HG03439 (cell line): ENCODE data around the gene SEZ6.

Source experiments
- ATAC-seq: cut with Tn5 transposase; IDR thresholded peaks from one replicate; pipeline ENCODE4 v1.9.1; 2021; ENCODE audit warnings: mild to moderate bottlenecking, moderate library complexity; ENCODE audit not compliant: unreplicated experiment

The SEZ6 gene

GRCh38 chr17:29007860-29008455 is 2.1 kb upstream of the SEZ6 start:
- ATAC-seq, result no peak

GRCh38 chr17:29007456-29007855 is 1.6 kb upstream of the SEZ6 start:
- ATAC-seq, result no peak

- no peak for ATAC-seq
Measured at GRCh38 chr17:29004081-29004692, 1.6 kb downstream of the SEZ6 start.

- no peak for ATAC-seq
Measured at GRCh38 chr17:29003289-29003688, 2.5 kb downstream of the SEZ6 start.

- ATAC-seq, result no peak
Measured at GRCh38 chr17:29002811-29003210, 3.0 kb downstream of the SEZ6 start.

GRCh38 chr17:29000973-29001372 is 4.9 kb downstream of the SEZ6 start:
- no peak for ATAC-seq

- ATAC-seq, result no peak
Measured at GRCh38 chr17:28999206-28999605, 6.6 kb downstream of the SEZ6 start.

GRCh38 chr17:28997806-28998205 is 8.0 kb downstream of the SEZ6 start:
- no peak for ATAC-seq

- no peak for ATAC-seq
Measured at GRCh38 chr17:28996554-28997096, 9.2 kb downstream of the SEZ6 start.

- ATAC-seq, result no peak
Measured at GRCh38 chr17:28993645-28994426, 12.0 kb downstream of the SEZ6 start.

GRCh38 chr17:28992625-28993600 is 12.9 kb downstream of the SEZ6 start:
- ATAC-seq, result no peak

GRCh38 chr17:28992185-28992584 is 13.6 kb downstream of the SEZ6 start:
- no peak for ATAC-seq

- ATAC-seq, result no peak
Measured at GRCh38 chr17:28991779-28992178, 14.1 kb downstream of the SEZ6 start.

- no peak for ATAC-seq
Measured at GRCh38 chr17:28989028-28989427, 16.8 kb downstream of the SEZ6 start.

- no peak for ATAC-seq
Measured at GRCh38 chr17:28988475-28988874, 17.4 kb downstream of the SEZ6 start.

GRCh38 chr17:28986714-28987655 is 18.8 kb downstream of the SEZ6 start:
- no peak for ATAC-seq

GRCh38 chr17:28985950-28986713 is 19.7 kb downstream of the SEZ6 start:
- no peak for ATAC-seq

- no peak for ATAC-seq
Measured at GRCh38 chr17:28983286-28984230, 22.3 kb downstream of the SEZ6 start.
